GM12892 (cell line): Measurements from ENCODE around the gene SHH.

ENCODE experiments used
- DNase-seq: peaks from one replicate; pipeline ENCODE4 v3.0.0; 2011; ENCODE audit not compliant: insufficient read length
- FAIRE-seq: peaks from 2 replicates; lab custom pipeline; 2011; peaks lifted over from hg19 to GRCh38; lab: Jason Lieb, UNC
- POLR2A ChIP-seq: IDR thresholded peaks from 2 replicates; pipeline ENCODE4 v1.6.1; 2011; ENCODE audit warnings: low read depth, low read length, control low read depth
- POLR2AphosphoS5 ChIP-seq: IDR thresholded peaks from 2 replicates; pipeline ENCODE4 v1.6.1; 2011; ENCODE audit warnings: low read depth, low read length, control low read depth
- TAF1 ChIP-seq: IDR thresholded peaks from 2 replicates; pipeline ENCODE4 v1.6.1; 2011; ENCODE audit warnings: low read depth, mild to moderate bottlenecking, control low read depth, low read length, borderline replicate concordance

The SHH gene

GRCh38 chr7:155815332-155816191, 3.3 kb upstream of the SHH start:
- no peak for TF ChIP-seq TAF1
- no peak for TF ChIP-seq POLR2A
- no peak for TF ChIP-seq POLR2AphosphoS5
- peak; percentile 21 for FAIRE-seq
- peak; percentile 89 for DNase-seq

- no peak for DNase-seq
- TF ChIP-seq TAF1: no peak
- no peak for TF ChIP-seq POLR2A
- no peak for TF ChIP-seq POLR2AphosphoS5
- no peak for FAIRE-seq
These were observed 2.3 kb upstream of the SHH start for GRCh38 chr7:155814316-155815276.

GRCh38 chr7:155813546-155814315, 1.5 kb upstream of the SHH start:
- FAIRE-seq (no peak), DNase-seq (no peak)
- no peak for TF ChIP-seq TAF1
- TF ChIP-seq POLR2A: no peak
- no peak for TF ChIP-seq POLR2AphosphoS5

- FAIRE-seq (no peak), DNase-seq (no peak)
- no peak for TF ChIP-seq POLR2AphosphoS5
- TF ChIP-seq POLR2A: no peak
These were observed 862 bp upstream of the SHH start for GRCh38 chr7:155813125-155813524.

GRCh38 chr7:155811560-155811894, 736 bp downstream of the SHH start:
- TF ChIP-seq TAF1 (no peak), POLR2A (no peak), POLR2AphosphoS5 (no peak)
- FAIRE-seq (no peak), DNase-seq (no peak)

GRCh38 chr7:155810770-155811559, 1.3 kb downstream of the SHH start:
- no peak for TF ChIP-seq POLR2AphosphoS5
- no peak for TF ChIP-seq TAF1
- no peak for TF ChIP-seq POLR2A
- no peak for DNase-seq
- no peak for FAIRE-seq

GRCh38 chr7:155809947-155810769, 2.1 kb downstream of the SHH start:
- TF ChIP-seq POLR2A (no peak), POLR2AphosphoS5 (no peak), TAF1 (no peak)

GRCh38 chr7:155809332-155809946, 2.8 kb downstream of the SHH start:
- no peak for FAIRE-seq

More at GRCh38 chr7:155809947-155810769, 2.1 kb downstream of the SHH start:
- FAIRE-seq: no peak
- DNase-seq: no peak

GRCh38 chr7:155808549-155809331, 3.5 kb downstream of the SHH start:
- no peak for FAIRE-seq
- TF ChIP-seq TAF1 (no peak), POLR2A (no peak), POLR2AphosphoS5 (no peak)
- DNase-seq: no peak

More at GRCh38 chr7:155809332-155809946, 2.8 kb downstream of the SHH start:
- no peak for DNase-seq
- TF ChIP-seq POLR2AphosphoS5: no peak
- no peak for TF ChIP-seq TAF1
- TF ChIP-seq POLR2A: no peak
